ENCODE measurements around the gene EDC4.

- peak; percentile 32 for TF ChIP-seq CTCF (IDR thresholded peaks at IDR 0.05; ENCODE audit: poor library complexity)
- no peak for TF ChIP-seq EZH2 (IDR thresholded peaks at IDR 0.05; ENCODE audit: borderline replicate concordance)
Observed at GRCh38 chr16:67842509-67843342, 30.1 kb upstream of the EDC4 start.

Data from hepatocyte (in vitro differentiated cells).